Measurements from ENCODE around the gene SH3BP2.

GRCh38 chr4:2833671-2834000, 40.8 kb downstream of the SH3BP2 start:
- TF ChIP-seq CTCF (IDR thresholded peaks at IDR 0.05) (no peak), POLR2A (IDR thresholded peaks at IDR 0.05) (no peak)

Data from body of pancreas (tissue), 4 donors.